ENCODE measurements around the gene ZFY.

DNA sequence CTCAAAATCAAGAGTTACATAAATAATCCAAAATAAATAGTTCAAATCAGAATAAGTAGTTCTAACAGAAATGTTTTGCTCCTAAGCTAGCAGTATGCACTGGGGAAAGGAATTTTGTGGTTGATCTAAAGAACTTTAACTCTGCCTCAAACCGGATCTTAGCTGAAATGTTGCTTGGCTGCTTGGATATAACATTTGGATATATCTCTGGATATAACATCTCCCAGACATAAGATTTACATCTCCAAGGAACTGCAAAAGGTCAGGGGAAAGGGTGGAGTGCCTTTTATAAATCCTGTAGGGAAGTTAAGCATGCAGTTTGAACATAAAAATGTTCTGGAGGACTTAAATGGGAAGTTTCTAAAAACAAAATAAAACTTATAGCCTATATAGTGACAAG, 83.4 kb downstream of the ZFY start:
- no peak for TF ChIP-seq EZH2phosphoT487 (IDR thresholded peaks at IDR 0.05; ENCODE audit: borderline replicate concordance, low read depth)
- no peak for TF ChIP-seq SIN3A (IDR thresholded peaks at IDR 0.05; ENCODE audit: borderline replicate concordance, low read depth, low read length)
- no peak for TF ChIP-seq CTCF (IDR thresholded peaks at IDR 0.05)
- no peak for TF ChIP-seq POLR2AphosphoS5 (IDR thresholded peaks at IDR 0.05; ENCODE audit: low read depth, low read length)
- TF ChIP-seq ELF1 (IDR thresholded peaks at IDR 0.05), result no peak
- TF ChIP-seq, protein P1, sequence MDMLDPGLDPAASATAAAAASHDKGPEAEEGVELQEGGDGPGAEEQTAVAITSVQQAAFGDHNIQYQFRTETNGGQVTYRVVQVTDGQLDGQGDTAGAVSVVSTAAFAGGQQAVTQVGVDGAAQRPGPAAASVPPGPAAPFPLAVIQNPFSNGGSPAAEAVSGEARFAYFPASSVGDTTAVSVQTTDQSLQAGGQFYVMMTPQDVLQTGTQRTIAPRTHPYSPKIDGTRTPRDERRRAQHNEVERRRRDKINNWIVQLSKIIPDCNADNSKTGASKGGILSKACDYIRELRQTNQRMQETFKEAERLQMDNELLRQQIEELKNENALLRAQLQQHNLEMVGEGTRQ (IDR thresholded peaks at IDR 0.05; ENCODE audit: borderline replicate concordance, low read depth, low read length), result no peak
- TF ChIP-seq MAX (IDR thresholded peaks at IDR 0.05; ENCODE audit: low read depth), result no peak
- no peak for TF ChIP-seq FOXM1 (IDR thresholded peaks at IDR 0.05; ENCODE audit: low read depth)
- TF ChIP-seq RXRA (IDR thresholded peaks at IDR 0.05; ENCODE audit: borderline replicate concordance, low read depth), result no peak
- no peak for TF ChIP-seq CHD2 (IDR thresholded peaks at IDR 0.05; ENCODE audit: low read length, partially characterized antibody)
- TF ChIP-seq, protein P2, sequence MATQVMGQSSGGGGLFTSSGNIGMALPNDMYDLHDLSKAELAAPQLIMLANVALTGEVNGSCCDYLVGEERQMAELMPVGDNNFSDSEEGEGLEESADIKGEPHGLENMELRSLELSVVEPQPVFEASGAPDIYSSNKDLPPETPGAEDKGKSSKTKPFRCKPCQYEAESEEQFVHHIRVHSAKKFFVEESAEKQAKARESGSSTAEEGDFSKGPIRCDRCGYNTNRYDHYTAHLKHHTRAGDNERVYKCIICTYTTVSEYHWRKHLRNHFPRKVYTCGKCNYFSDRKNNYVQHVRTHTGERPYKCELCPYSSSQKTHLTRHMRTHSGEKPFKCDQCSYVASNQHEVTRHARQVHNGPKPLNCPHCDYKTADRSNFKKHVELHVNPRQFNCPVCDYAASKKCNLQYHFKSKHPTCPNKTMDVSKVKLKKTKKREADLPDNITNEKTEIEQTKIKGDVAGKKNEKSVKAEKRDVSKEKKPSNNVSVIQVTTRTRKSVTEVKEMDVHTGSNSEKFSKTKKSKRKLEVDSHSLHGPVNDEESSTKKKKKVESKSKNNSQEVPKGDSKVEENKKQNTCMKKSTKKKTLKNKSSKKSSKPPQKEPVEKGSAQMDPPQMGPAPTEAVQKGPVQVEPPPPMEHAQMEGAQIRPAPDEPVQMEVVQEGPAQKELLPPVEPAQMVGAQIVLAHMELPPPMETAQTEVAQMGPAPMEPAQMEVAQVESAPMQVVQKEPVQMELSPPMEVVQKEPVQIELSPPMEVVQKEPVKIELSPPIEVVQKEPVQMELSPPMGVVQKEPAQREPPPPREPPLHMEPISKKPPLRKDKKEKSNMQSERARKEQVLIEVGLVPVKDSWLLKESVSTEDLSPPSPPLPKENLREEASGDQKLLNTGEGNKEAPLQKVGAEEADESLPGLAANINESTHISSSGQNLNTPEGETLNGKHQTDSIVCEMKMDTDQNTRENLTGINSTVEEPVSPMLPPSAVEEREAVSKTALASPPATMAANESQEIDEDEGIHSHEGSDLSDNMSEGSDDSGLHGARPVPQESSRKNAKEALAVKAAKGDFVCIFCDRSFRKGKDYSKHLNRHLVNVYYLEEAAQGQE (IDR thresholded peaks at IDR 0.05; ENCODE audit: low read depth, low read length), result no peak

Measured in SK-N-SH (cell line).